Astrocyte (in vitro differentiated cells and primary cell): ENCODE results near the gene LGR6.

Experiments
- EZH2 ChIP-seq: IDR thresholded peaks from 2 replicates; pipeline ENCODE4 v1.6.1; 2012; ENCODE audit warnings: mild to moderate bottlenecking, low read length, inconsistent platforms; ENCODE audit not compliant: insufficient read depth
- TF ChIP-seq, protein P1 (sequence below): IDR thresholded peaks from 2 replicates; pipeline ENCODE4 v1.5.1; 2011; ENCODE audit warnings: low read depth, mild to moderate bottlenecking, inconsistent platforms, low read length, moderate library complexity; ENCODE audit not compliant: insufficient read depth

DNA sequence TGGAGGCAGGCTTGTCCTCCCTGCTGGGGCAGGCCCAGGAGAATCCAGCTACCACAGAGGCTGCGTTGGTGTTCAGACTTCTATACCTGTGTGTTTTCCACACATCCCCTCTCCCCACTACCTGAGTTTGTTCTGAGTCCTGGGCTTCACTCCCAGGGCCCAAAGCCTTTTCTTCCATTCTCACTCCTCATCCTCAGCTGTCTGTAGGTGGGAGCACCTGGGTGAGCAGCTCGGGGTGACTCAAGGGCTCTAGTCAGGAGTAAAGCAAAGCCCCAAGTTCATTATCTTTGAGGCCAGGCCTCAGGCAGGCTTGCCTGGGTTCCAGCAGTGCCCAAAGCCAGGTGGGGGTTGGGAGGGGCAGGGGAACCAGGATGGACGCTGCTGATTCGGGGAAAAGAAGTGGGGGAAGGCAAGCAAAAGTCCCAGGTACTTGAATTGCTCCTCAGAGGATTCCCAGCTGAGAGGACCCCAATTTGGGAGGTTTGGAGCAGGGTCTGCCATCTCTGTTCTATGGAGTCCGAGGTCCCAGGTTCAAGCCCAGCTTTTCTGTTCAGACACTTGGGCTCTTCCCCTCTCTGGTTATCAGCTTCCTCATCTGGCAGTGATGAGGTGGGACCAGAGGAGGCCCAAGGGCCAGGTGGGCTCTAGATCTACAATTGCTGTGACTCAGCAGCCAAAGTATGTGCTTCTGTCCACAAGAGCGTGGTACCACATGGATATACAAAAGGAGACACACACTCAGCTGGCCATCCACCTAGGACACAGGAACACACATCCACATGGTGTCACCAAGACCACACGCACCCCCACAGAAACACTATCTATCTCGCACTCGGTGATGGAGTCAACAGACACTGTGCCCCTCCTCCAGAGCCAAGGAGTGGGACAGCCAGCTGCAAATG lies 27.4 kb upstream of the LGR6 start:
- TF ChIP-seq EZH2: no peak
- TF ChIP-seq, protein P1, sequence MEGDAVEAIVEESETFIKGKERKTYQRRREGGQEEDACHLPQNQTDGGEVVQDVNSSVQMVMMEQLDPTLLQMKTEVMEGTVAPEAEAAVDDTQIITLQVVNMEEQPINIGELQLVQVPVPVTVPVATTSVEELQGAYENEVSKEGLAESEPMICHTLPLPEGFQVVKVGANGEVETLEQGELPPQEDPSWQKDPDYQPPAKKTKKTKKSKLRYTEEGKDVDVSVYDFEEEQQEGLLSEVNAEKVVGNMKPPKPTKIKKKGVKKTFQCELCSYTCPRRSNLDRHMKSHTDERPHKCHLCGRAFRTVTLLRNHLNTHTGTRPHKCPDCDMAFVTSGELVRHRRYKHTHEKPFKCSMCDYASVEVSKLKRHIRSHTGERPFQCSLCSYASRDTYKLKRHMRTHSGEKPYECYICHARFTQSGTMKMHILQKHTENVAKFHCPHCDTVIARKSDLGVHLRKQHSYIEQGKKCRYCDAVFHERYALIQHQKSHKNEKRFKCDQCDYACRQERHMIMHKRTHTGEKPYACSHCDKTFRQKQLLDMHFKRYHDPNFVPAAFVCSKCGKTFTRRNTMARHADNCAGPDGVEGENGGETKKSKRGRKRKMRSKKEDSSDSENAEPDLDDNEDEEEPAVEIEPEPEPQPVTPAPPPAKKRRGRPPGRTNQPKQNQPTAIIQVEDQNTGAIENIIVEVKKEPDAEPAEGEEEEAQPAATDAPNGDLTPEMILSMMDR: no peak
